OCI-M1 (cell line): ENCODE data around the gene ZNF622.
"Not testable (repeated sequence)": the region's sequence is repeated elsewhere in the genome, so short reads cannot be mapped to it uniquely, and the experiment has no call there.

Experiments
- DNase-seq: peaks from one replicate; lab custom pipeline; 2025; lab: John Stamatoyannopoulos, UW

ZNF622 gene

GRCh38 chr5:16480821-16481538 is 15.4 kb upstream of the ZNF622 start:
- DNase-seq, result no peak

- no peak for DNase-seq
These were observed 14.5 kb upstream of the ZNF622 start for GRCh38 chr5:16480144-16480543.

- no peak for DNase-seq
These were observed 11.9 kb upstream of the ZNF622 start for GRCh38 chr5:16477541-16477940.

- not testable (repeated sequence) for DNase-seq
These were observed 10.8 kb upstream of the ZNF622 start for GRCh38 chr5:16476417-16476816.

GRCh38 chr5:16471387-16471786 is 5.8 kb upstream of the ZNF622 start:
- DNase-seq, result no peak

GRCh38 chr5:16467363-16468219 is 2.0 kb upstream of the ZNF622 start:
- DNase-seq, result peak; percentile 7

GRCh38 chr5:16464664-16465543 is 696 bp downstream of the ZNF622 start:
- peak; percentile 41 for DNase-seq

- no peak for DNase-seq
These were observed 1.4 kb downstream of the ZNF622 start for GRCh38 chr5:16464231-16464630.

- DNase-seq, result no peak
These were observed 3.8 kb downstream of the ZNF622 start for GRCh38 chr5:16461782-16462181.

GRCh38 chr5:16461026-16461425 is 4.6 kb downstream of the ZNF622 start:
- DNase-seq, result no peak

- DNase-seq, result no peak
These were observed 6.1 kb downstream of the ZNF622 start for GRCh38 chr5:16459451-16459850.

- DNase-seq, result no peak
These were observed 7.7 kb downstream of the ZNF622 start for GRCh38 chr5:16457853-16458252.

- DNase-seq, result no peak
These were observed 8.1 kb downstream of the ZNF622 start for GRCh38 chr5:16457451-16457850.

- peak; percentile 84 for DNase-seq
These were observed 9.3 kb downstream of the ZNF622 start for GRCh38 chr5:16456103-16456832.

GRCh38 chr5:16455668-16456067 is 9.9 kb downstream of the ZNF622 start:
- DNase-seq, result no peak

GRCh38 chr5:16454686-16455085 is 10.9 kb downstream of the ZNF622 start:
- no peak for DNase-seq

GRCh38 chr5:16453609-16454008 is 12.0 kb downstream of the ZNF622 start:
- DNase-seq, result no peak

- no peak for DNase-seq
These were observed 15.4 kb downstream of the ZNF622 start for GRCh38 chr5:16450163-16450562.

GRCh38 chr5:16446993-16447392 is 18.6 kb downstream of the ZNF622 start:
- DNase-seq, result no peak

- DNase-seq, result no peak
These were observed 27.6 kb downstream of the ZNF622 start for GRCh38 chr5:16437977-16438376.

- DNase-seq, result not testable (repeated sequence)
These were observed 29.4 kb downstream of the ZNF622 start for GRCh38 chr5:16436065-16436682.
